HG02642 (cell line): Measurements from ENCODE around the gene RHBDF1.

Experiments
- ATAC-seq: cut with Tn5 transposase; IDR thresholded peaks from one replicate; pipeline ENCODE4 v1.9.1; 2021; ENCODE audit warnings: mild to moderate bottlenecking; ENCODE audit not compliant: unreplicated experiment, poor library complexity

Gene RHBDF1

DNA sequence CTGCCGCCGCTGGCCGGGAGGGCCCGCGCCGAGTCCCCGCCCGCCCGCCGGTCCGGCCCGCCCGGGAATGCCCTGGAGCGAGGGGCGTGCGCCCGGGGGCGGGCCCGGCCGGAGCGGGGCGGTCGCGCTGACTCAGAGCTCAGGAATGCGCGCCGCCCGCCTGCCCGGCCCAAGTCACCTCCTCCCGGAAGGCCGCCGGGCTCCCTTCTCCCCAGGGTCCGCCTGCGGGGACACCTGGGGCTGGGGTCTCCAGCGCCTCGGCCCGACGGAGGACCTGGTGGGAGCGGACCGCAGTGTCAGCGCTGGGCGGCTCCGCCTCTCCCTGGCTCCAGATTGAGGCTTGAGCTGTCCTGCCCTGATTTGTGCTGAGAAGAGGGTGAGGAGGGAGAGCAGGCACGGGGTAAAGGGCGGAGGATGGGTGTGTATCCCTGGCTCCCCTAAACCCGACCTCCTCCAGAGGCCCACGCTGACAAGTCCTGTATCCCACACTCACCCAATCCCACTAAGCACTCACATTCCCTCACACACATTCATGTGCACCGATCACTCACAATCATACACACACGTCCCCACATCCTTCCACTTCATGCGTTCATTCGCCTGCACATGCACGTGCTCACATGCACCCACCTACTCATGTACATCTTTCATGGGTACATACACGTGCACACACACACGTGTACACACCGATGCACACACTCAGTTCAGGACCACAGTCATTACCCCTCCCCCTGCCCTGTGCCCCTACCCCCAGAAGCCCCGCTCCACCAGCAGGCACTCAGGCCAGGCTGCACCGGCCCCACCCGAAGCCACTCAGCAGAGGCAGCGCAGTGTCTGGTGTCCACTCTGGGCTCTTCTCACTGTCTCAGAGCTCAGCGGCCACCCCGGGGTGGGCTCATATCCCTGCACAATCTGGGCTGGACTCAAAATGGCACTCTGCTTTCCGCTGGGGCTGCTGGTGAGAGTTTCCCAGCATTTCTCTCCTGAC lies at the start of gene RHBDF1:
Gene RHBDF1, minus strand, starts transcription at position 71 of the 988 bp plus-strand sequence. CDS start 7,616 bp downstream, outside the sequence.
- no peak for ATAC-seq

DNA sequence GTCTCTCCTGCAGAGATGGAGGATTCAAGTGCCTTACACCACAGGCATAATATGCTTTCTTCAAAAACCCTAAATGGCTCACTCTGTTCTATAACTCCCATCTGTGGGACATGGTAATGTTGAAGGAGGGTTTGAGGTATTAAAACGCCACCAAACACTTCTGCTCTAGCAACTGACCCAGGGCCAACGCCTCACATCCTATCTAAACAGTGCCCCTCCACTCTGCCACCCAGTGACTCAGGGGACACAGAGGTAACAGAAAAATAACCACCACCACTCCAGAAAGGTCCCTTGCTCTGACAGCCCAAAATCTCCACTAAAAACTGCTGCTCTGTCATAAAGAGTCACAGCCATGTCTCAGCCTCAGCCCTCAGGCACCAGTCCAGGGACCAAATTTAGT lies 48.3 kb upstream of the RHBDF1 start:
- ATAC-seq: no peak

GRCh38 chr16:119835-120491 lies 47.5 kb upstream of the RHBDF1 start:
- ATAC-seq: no peak

DNA sequence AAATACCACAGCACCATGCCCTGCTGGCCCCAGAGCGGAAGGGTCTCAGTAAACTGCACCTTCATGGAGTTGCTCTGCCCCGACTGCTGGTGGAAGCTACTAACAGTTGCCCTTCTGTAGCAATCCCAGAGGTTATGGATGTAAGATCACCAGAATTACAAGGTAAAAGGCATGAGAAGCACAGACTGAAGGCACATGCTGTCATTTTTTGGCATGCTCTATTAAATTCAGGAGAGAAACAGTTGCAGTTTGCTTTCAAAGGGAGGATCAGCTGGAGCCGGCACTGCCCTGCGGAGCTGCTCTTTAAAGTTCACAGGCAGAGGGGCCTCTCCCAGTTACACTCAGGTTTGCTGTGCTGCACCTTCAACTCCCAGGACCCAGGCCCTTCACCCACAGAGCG lies 46.9 kb upstream of the RHBDF1 start:
- no peak for ATAC-seq

GRCh38 chr16:118857-119256 lies 46.4 kb upstream of the RHBDF1 start:
- no peak for ATAC-seq

DNA sequence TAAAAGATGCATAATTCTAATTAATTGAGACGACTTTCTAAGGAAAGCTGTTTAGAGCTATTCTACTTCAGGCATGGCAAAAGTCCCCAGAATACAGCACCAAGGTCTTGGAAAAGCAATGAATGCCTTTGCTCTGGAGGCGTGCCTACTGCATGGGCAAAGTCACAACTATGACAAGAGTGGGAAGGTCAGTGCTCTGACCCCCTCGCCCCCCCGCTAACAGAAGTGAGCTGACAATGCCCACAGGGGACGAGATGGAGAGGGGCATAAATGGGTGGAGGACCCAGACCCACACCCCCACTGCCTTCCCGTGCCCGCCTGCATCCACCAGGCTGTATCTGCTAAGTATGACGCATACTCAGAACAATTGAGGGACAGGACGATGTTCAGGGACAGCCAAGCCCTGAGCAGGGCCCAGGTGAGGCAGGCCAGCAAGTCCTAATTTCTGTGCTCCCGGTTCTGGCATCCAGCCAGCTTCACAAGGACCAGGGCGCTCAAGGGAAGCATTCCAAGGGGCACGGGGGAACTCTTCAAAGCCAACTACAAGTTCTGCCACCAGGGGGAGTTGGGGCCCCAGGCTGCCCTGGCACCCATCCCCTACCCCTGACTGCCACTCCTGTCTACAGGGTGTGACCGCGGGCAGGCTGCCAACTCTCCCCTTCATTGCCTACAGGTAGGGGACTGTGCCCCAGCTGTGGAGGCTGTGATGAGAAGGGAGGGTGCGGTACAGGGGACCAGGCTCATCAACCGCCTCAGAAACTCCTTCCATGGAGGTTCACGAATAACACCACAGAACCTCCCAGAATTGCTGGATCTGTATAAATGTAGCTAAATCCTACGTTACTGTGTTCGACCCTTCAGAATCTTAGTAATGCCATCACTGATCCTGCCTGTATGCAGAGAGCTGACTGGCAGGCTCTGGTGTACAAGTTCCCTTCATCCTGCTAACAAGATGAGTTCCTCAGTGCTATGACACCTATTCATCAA lies 45.2 kb upstream of the RHBDF1 start:
- no peak for ATAC-seq

DNA sequence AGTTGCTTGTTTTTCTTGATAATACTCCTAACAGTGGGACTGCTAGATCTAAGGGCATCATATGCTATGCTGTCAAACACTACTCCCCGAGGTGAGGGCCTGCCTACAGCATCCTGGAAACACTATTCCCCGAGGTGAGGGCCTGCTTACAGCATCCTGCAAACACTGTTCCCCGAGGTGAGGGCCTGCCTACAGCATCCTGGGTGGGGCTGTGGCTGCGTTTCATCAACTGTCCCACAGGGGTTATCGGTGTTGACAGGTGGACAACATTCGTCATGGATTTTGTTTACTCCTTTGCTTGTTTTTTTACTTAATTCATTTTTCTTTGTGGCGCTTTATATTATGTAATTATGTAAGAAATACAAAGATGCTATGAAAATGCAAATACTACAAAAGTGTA lies 43.6 kb upstream of the RHBDF1 start:
- no peak for ATAC-seq

DNA sequence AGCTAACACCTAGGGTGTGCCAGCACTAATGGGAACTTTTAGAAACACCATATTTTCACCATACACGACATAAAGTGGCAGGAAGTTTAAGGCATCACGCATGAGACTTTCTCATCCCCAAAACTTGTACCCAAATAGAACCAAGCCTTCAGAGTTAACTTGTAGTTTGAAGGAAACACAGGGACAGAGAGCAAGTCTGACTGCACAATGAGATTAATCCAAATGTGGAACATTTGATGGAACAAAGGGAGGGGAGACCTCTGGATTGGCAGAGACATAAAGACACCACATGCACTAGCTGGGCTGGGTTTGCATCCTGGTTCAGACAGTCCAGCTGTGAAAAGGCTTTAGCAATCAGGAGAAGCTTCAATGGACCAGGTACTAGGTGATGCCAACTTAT lies 41.9 kb upstream of the RHBDF1 start:
- ATAC-seq: no peak

GRCh38 chr16:112153-112840 lies 39.9 kb upstream of the RHBDF1 start:
- no peak for ATAC-seq

DNA sequence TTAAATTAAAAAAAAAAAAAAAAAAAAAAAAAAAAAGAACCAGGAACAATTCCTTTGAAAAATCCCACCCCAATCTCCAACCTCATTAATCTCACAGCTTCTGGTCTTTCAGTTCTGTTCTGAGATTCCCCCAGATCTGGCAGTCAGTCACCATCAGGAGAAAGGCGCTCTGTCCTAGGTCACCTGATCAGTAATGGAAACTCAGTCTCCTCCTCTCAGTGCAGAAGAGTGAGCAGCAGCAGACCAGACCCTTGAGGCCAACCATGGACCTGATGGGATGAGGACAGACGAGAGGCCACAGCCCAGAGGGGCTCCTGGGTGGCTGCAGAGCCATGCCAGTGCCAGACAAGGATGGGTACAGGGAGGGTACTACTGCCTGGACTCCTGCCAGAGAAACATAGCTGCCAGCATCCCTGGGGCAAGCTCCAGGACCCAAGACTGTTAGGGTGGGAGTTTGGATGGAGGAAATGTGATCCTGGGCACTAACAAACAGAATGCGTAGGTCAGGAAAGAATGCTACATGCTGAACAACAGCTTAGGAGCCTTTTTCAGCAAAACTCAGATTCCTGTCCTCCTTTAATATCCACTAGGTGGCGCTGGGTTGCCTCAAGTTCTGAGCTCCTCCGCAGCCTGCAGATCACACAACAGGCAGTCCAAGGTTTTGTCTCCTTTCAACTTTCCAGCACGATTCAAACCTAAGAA lies 34.3 kb upstream of the RHBDF1 start:
- no peak for ATAC-seq

- ATAC-seq: no peak
Measured at GRCh38 chr16:105521-105920, 33.1 kb upstream of the RHBDF1 start.

DNA sequence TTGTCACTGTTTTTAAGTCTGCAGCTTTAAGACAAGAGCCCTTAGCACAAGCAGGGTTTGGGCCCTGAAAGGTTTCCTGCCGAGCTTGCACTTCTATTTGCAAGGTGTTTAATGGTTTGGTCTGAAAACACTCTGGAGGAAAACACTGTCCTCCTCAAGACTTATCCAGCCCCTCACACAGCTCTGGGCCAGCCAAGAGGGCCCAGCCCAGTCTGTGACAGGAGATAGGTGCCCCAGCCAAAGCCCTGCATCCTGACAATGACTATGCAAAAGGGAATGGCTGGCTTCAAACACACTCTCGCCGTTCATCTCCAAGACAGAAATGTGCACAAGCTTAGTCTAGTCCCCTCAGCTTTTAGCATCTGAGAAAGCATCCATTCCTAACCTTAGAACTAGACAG lies 32.5 kb upstream of the RHBDF1 start:
- no peak for ATAC-seq

DNA sequence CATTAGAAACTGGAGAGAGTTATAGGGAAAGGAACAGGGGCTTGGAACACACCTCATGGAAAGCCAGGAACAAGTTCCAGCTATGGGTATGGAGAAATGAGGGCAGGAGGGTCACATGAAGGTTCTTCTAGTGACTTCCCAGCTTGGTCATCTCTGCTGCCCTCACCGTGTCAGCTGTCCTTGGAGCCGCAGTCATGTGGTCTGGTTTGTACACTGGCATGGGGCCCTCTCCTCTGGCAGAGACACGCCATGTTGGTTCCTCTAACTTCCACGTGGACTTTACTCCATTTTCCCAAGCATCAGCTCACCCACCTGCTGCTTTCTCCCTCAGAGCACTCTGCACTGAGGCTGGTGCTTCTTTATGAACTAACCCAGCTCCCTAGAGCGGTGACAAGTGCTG lies 31.9 kb upstream of the RHBDF1 start:
- ATAC-seq: no peak

DNA sequence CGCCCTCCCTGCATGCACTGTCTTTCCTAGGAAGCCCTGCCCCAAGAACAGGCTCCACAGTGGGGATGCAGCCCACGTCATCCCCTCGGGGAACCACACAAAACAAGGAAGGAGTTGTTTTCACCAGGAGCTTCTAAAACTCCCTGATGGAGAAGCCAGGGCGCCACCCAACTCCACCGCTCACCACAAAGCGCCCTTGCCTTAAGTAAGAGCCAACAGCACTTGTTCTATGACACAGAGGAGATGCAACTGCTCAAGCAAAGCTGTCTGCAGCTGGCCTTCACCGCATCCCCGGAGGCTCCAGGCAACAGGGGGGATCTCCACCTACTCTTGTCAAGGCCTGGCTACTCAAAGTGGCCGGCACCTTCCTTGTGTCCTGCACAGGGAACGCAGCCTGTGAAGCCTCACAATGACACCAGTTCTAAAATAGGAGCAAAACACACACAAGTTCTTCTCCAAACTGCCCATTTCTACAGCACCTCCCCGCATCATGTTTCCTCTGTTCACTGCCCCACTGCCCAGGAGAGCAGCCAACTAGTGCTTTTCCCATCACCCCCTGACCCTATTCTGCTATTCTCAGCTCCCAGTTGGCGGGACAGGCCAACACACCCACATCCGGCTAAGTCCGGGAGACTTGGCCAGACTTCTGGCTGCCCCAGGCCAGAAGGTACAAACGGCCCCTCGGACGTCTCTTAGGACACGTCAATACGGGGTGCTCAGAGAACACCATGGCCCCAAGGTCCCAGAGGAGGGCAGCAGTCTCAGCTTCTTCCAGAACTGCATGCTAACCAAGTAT lies 29.8 kb upstream of the RHBDF1 start:
- no peak for ATAC-seq

DNA sequence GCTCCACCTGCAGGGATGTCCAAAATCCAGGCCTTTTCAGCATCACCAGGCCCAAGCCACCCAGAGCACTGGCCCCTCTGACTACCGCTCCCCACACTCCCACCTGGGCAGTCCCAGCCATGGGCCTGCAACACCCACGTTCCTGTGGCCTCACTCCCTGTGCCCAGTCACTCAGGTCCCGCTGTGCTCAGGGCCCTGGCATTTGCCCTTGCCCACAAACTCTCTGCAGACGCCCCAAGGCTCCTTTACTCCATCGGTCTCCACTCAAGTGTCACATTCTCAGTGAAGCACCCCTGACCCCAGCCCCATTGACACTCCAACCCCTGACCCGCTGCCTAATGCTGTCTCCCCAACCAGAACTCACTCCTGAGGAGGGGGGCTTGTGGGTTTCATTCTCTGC lies 29.2 kb upstream of the RHBDF1 start:
- no peak for ATAC-seq

DNA sequence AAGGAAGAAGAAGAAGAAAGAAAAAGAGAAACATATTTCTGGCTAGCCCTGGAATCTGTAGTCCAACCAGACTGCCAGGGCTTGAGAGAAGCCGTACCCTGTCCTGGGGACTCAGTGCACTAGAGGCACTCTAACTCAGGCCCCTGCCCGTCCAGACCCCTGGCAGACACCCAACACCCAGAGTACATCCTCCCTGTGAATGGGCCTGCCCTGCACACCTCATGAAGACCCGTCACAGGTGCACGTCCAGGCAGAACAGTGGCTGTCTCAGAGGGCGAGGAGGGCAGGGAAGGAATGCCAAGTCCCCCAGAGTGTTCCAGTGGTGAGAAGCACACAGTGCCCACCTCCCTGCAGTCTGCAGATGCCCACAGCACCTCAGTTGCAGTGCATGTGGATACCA lies 28.6 kb upstream of the RHBDF1 start:
- no peak for ATAC-seq

DNA sequence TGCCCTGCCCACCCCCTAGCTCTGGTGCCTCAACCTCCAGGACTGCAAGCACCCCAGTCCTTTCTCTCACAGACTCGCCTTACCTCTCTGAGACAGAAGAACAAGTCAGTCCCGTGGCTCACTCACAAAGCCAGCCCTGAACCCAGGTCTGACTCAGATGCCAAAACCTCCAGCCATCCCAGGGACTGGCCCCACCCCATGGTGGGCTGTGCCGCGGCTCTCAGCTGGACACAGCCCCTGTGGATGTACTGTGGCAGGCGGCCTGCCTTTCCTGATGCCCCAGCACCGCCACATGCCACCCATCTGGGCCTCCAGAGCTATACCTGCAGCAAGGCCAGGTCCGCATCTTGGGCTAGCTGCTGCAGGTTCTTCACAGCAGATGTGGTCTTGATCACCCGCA lies 25.4 kb upstream of the RHBDF1 start:
- ATAC-seq: no peak

DNA sequence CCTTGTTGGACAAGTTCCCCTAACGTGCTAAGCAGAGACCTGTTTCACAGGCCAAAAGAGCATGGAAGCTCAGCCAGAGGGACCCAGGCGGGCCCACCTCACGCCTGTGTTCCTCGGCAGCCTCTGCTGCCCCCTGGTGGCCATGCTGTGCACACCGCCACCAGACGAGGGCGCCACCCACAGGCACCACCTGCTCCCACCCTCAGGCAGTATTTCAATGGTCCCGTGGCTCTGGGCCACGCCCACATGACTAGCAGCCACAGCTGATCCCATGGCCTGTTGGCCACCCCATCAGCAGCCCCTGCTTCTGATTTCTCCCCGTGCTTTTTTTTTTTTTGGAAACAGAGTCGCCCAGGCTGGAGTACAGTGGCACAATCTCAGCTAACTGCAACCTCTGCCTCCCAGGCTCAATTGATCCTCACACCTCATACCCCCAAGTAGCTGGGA lies 24.5 kb upstream of the RHBDF1 start:
- peak; percentile 77 for ATAC-seq

DNA sequence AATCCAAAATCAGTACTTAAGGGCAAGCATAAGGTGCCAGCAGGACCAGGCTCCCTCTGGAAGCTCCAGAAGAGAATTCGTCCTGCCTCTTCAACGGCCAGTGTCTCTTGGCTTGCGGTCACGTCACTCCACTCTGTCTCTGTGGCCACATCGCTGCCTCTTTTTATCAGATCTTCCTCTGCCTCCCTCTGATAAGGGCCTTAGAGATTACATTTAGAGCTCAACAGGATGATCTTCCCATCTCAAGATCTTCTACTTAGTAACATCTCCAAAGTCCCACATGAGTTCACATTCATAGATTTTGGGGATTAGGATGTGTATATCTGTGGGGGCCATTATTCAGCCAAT lies 22.5 kb upstream of the RHBDF1 start:
- no peak for ATAC-seq
